GM12878 (cell line): ENCODE measurements around the gene PATJ. TPM values are rescaled to one million over a fixed set of nuclear protein-coding genes. Genes with fewer than 3 reads are reported as not detected.

Experiments used
- ATAC-seq: fragments of 200-7000 bp; cut with Tn5 transposase; 3 replicates; pipeline ENCODE4 v1.9.1; 2020; ENCODE audit warnings: mild to moderate bottlenecking, moderate library complexity
- BruUV-seq: library from RNA; stranded (reverse); fragments of 400-500 nt; replicated peaks from 2 replicates; lab custom pipeline; 2021; lab: Mats Ljungman, UMichigan
- CTCF ChIA-PET: fragments of 300-600 bp; sonication (Branson Sonifier 250); formaldehyde crosslinking; extraction: SDS; loops from one replicate; lab custom pipeline; 2021; ENCODE audit warnings: inconsistent platforms; lab: Yijun Ruan, JAX
- POLR2A ChIA-PET: fragments of 350-600 bp; formaldehyde crosslinking; extraction: SDS; loops from one replicate; lab custom pipeline; 2021; ENCODE audit warnings: inconsistent platforms; lab: Charles Lee
- RAD21 ChIA-PET: fragments of 300-600 bp; sonication (Branson Sonifier 250); formaldehyde crosslinking; loops from one replicate; lab custom pipeline; 2023; ENCODE audit warnings: antibody characterized with exemption; ENCODE audit not compliant: unreplicated experiment; lab: Charles Lee
- SMC1A ChIA-PET: fragments of 300-600 bp; sonication (Branson Sonifier 250); formaldehyde crosslinking; loops from one replicate; lab custom pipeline; 2023; ENCODE audit not compliant: unreplicated experiment, uncharacterized antibody; lab: Charles Lee
- DNase-seq: peaks from one replicate; pipeline ENCODE4 v3.0.0-alpha.2; 2011; ENCODE audit warnings: low read depth, low spot score
- FAIRE-seq: peaks from 3 replicates; lab custom pipeline; 2011; peaks lifted over from hg19 to GRCh38; lab: Jason Lieb, UNC
- H2AFZ ChIP-seq: 2 replicates; pipeline ENCODE4 v1.6.0; 2011; ENCODE audit warnings: low read depth, low read length, control low read depth; ENCODE audit not compliant: control insufficient read depth
- H3K27ac ChIP-seq: 2 replicates; pipeline ENCODE4 v1.5.1; 2011; ENCODE audit warnings: control low read depth; ENCODE audit not compliant: control insufficient read depth, insufficient read depth
- H3K27me3 ChIP-seq, 2 experiments: replicated peaks in 1 of 2; 2 replicates each; pipeline versions ENCODE4 v1.6.0 to v1.6.1; 2011; ENCODE audit warnings: low read length in 1 of 2; ENCODE audit not compliant: control insufficient read depth in 2 of 2, insufficient read depth in 2 of 2
- H3K36me3 ChIP-seq, 2 experiments: 2 replicates each; pipeline ENCODE4 v1.5.1; 2011; ENCODE audit warnings: low read length in 1 of 2; ENCODE audit not compliant: control insufficient read depth in 2 of 2, insufficient read depth in 2 of 2
- H3K4me1 ChIP-seq: 2 replicates; pipeline ENCODE4 v1.6.1; 2011; ENCODE audit warnings: mild to moderate bottlenecking, low read length, moderate library complexity, mixed read lengths; ENCODE audit not compliant: control insufficient read depth, insufficient read depth
- H3K4me2 ChIP-seq: 2 replicates; pipeline ENCODE4 v1.6.0; 2011; ENCODE audit warnings: control low read depth; ENCODE audit not compliant: control insufficient read depth, insufficient read depth
- H3K4me3 ChIP-seq: fragments of 200-600 bp; sonication (generic); 2 replicates; pipeline ENCODE4 v1.5.1; 2016
- H3K79me2 ChIP-seq: 2 replicates; pipeline ENCODE4 v1.6.0; 2011; ENCODE audit warnings: low read length; ENCODE audit not compliant: control insufficient read depth, insufficient read depth
- H3K9ac ChIP-seq: 2 replicates; pipeline ENCODE4 v1.8.0; 2011; ENCODE audit warnings: low read length, control low read depth, mixed read lengths; ENCODE audit not compliant: control insufficient read depth, insufficient read depth
- H3K9me3 ChIP-seq: replicated peaks from 3 replicates; pipeline ENCODE4 v1.5.1; 2011; ENCODE audit warnings: mild to moderate bottlenecking, low read length; ENCODE audit not compliant: control insufficient read depth, insufficient read depth
- H4K20me1 ChIP-seq: 2 replicates; pipeline ENCODE4 v1.6.0; 2011; ENCODE audit not compliant: control insufficient read depth, insufficient read depth
- ATF2 ChIP-seq: IDR thresholded peaks from 2 replicates; pipeline ENCODE4 v1.6.1; 2012; ENCODE audit warnings: low read length, inconsistent platforms
- ATF3 ChIP-seq: IDR thresholded peaks from 2 replicates; pipeline ENCODE4 v1.6.1; 2011; ENCODE audit warnings: low read depth, mild to moderate bottlenecking, low read length, moderate library complexity, borderline replicate concordance; ENCODE audit errors: extremely low read depth
- BCL11A ChIP-seq: IDR thresholded peaks from 2 replicates; pipeline ENCODE4 v1.6.1; 2011; ENCODE audit warnings: low read depth, low read length
- BHLHE40 ChIP-seq, 2 experiments: fragments of 450-650 bp in 1 of 2; IDR thresholded peaks; 2 replicates each; pipeline ENCODE4 v1.6.1; 2011 to 2017; ENCODE audit warnings: low read depth in 2 of 2, borderline replicate concordance in 1 of 2, improper control_type of control experiment in 1 of 2, low read length in 1 of 2, mild to moderate bottlenecking in 1 of 2
- EZH2 ChIP-seq: IDR thresholded peaks from 2 replicates; pipeline ENCODE4 v1.6.1; 2012; ENCODE audit warnings: low read depth, mild to moderate bottlenecking, control low read depth, inconsistent platforms, low read length, borderline replicate concordance; ENCODE audit not compliant: control insufficient read depth
- KAT2A ChIP-seq: conservative IDR thresholded peaks from 2 replicates; pipeline ENCODE4 v1.6.1; 2011; ENCODE audit warnings: low read depth, low read length; ENCODE audit not compliant: control insufficient read depth
- NR2C1 ChIP-seq: fragments of 450-650 bp; IDR thresholded peaks from 2 replicates; pipeline ENCODE4 v1.6.1; 2017; ENCODE audit warnings: antibody characterized with exemption, mild to moderate bottlenecking, moderate library complexity
- PAX8 ChIP-seq: fragments of 450-650 bp; IDR thresholded peaks from 2 replicates; pipeline ENCODE4 v1.6.1; 2017; ENCODE audit warnings: mild to moderate bottlenecking, moderate library complexity
- RBBP5 ChIP-seq: fragments of 200-600 bp; sonication (generic); conservative IDR thresholded peaks from 2 replicates; pipeline ENCODE4 v1.6.1; 2016
- TBL1XR1 ChIP-seq: IDR thresholded peaks from 2 replicates; pipeline ENCODE4 v1.6.1; 2012; ENCODE audit warnings: low read depth, low read length, improper control_type of control experiment
- WGBS: methylation state at CpG from one replicate; pipeline ENCODE4 v1.1.6; 2016; ENCODE audit warnings: low lambda C conversion rate; ENCODE audit not compliant: insufficient replicate concordance, insufficient coverage; ENCODE audit errors: missing lambda C conversion rate; 5-methylcytosine and 5-hydroxymethylcytosine counted together
- in situ Hi-C: fragments of 300-500 bp; cut with MboI; formaldehyde crosslinking; loops from 9 replicates; pipeline ENCODE4 v1.14.3; 2018; ENCODE audit warnings: mixed read lengths
- intact Hi-C: fragments of 100-400 bp; cut with micrococcal nuclease; formaldehyde crosslinking; loops from one replicate; pipeline ENCODE4 v1.14.2; 2022; ENCODE audit not compliant: unreplicated experiment
- polyA plus RNA-seq, 11 experiments: library from polyadenylated mRNA; depleted of rRNA in 4 of 11; unstranded in 6 of 11; stranded (reverse) in 5 of 11; fragments of >200 nt; fragmentation: Nextera tagmentation in 4 of 11; fragmentation: Illumina TruSeq in 1 of 11; extraction: Ambion mirVana in 4 of 11; extraction: Trizol in 1 of 11; gene quantifications; 1 replicate in 1 of 11; 2 replicates in 10 of 11; pipeline versions ENCODE4 v1.2.1 to v1.2.3, GENCODE V29; 2011 to 2016; ENCODE audit warnings: inconsistent platforms in 2 of 11, missing spikeins in 2 of 11, low read depth in 1 of 11
- total RNA-seq, 4 experiments: library from RNA; depleted of rRNA in 3 of 4; stranded (reverse); fragments of >200 nt in 3 of 4; fragmentation: Illumina TruSeq in 1 of 4; extraction: Trizol in 1 of 4; gene quantifications; 2 replicates each; pipeline versions ENCODE4 v1.2.1 to v1.2.3, GENCODE V29; 2013 to 2021
- TF ChIP-seq, protein P1 (sequence below): fragments of 450-650 bp; IDR thresholded peaks from 2 replicates; pipeline ENCODE4 v1.6.1; 2016; ENCODE audit warnings: mild to moderate bottlenecking
- TF ChIP-seq, protein P2 (sequence below): fragments of 450-650 bp; IDR thresholded peaks from 2 replicates; pipeline ENCODE4 v1.6.1; 2017; ENCODE audit warnings: mild to moderate bottlenecking
- TF ChIP-seq, protein P3 (sequence below): IDR thresholded peaks from 2 replicates; pipeline ENCODE4 v1.6.1; 2012; ENCODE audit warnings: improper control_type of control experiment, low read depth, low read length; ENCODE audit not compliant: insufficient replicate concordance

PATJ gene
- total and polyA plus RNA-seq, 10 of the 15 experiments (the other 5 are each of a cell fraction or from before 2014, with no cell fraction given): 2.8 to 13.9 (median 6.9) TPM

DNA sequence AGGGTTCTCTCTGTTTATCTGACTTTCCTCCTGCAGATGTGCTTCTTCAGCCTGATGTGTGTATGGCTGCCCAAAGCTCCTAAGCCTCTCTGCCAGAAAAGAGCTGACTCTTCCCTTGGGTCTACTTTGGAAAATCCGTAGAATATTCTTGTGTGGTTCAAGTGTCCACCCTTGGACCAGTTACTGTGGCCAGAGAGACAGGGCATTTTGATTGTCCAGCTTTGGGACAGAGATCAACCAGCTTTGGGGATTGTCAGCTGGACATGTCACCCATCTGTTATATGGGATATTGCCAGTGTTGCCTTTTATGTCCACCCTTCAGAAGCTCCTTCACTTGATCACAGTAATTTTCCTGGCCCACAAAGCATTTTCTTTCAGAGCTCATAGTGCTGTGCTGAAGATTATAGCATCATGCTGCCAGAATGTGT lies 326.1 kb downstream of the PATJ start:
- H3K4me3 ChIP-seq: no peak overlapping the region
- no peaks in the 10 kb centered on the region for H3K79me2 ChIP-seq
- intact Hi-C loops (no loop called here), in situ Hi-C loops (no loop called here)
- no peak overlapping the region for H3K9ac ChIP-seq
- H3K9me3 ChIP-seq: peaks cover 2% of the 10 kb centered on the region; the same call in 1 of the 3 replicates
- ChIA-PET POLR2A (no interaction called here), SMC1A (interaction anchor here (1.8 kb wide), 1 partner anchor 14 kb away, joined by 6 read pairs; no protein-coding TSS in a partner anchor), CTCF (interaction anchor here (0.8 to 1.7 kb wide), 4 partner anchors 10 to 60 kb away, joined by 3 to 7 read pairs (median 4); no protein-coding TSS in a partner anchor), RAD21 (interaction anchor here (0.6 kb wide), 1 partner anchor 412 kb away, joined by 3 read pairs; no protein-coding TSS in a partner anchor)
- no peak overlapping the region for H3K27ac ChIP-seq
- no peak for FAIRE-seq
- no peaks in the 10 kb centered on the region for H4K20me1 ChIP-seq
- H3K4me2 ChIP-seq: no peak overlapping the region
- H3K36me3 ChIP-seq: no peaks in the 10 kb centered on the region
- no peak for ATAC-seq
- H3K4me1 ChIP-seq: no peaks in the 10 kb centered on the region
- no TSS peak for BruUV-seq
- H3K27me3 ChIP-seq: no peaks in the 10 kb centered on the region
- no peak for DNase-seq
- 11% methylated on average over 1 of the region's 1 CpG for WGBS
- no peak overlapping the region for H2AFZ ChIP-seq
- no peak for TF ChIP-seq BHLHE40 (IDR thresholded peaks at IDR 0.05; ENCODE audit: borderline replicate concordance in 1 of 2, low read depth in 2 of 2, low read length in 1 of 2)
- TF ChIP-seq, protein P1, sequence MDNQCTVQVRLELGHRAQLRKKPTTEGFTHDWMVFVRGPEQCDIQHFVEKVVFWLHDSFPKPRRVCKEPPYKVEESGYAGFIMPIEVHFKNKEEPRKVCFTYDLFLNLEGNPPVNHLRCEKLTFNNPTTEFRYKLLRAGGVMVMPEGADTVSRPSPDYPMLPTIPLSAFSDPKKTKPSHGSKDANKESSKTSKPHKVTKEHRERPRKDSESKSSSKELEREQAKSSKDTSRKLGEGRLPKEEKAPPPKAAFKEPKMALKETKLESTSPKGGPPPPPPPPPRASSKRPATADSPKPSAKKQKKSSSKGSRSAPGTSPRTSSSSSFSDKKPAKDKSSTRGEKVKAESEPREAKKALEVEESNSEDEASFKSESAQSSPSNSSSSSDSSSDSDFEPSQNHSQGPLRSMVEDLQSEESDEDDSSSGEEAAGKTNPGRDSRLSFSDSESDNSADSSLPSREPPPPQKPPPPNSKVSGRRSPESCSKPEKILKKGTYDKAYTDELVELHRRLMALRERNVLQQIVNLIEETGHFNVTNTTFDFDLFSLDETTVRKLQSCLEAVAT: no peak
- TF ChIP-seq EZH2: no peak
- no peak for TF ChIP-seq TBL1XR1
- no peak for TF ChIP-seq ATF3
- TF ChIP-seq RBBP5: no peak
- no peak for TF ChIP-seq KAT2A
- TF ChIP-seq PAX8: no peak
- TF ChIP-seq ATF2: no peak
- TF ChIP-seq, protein P2, sequence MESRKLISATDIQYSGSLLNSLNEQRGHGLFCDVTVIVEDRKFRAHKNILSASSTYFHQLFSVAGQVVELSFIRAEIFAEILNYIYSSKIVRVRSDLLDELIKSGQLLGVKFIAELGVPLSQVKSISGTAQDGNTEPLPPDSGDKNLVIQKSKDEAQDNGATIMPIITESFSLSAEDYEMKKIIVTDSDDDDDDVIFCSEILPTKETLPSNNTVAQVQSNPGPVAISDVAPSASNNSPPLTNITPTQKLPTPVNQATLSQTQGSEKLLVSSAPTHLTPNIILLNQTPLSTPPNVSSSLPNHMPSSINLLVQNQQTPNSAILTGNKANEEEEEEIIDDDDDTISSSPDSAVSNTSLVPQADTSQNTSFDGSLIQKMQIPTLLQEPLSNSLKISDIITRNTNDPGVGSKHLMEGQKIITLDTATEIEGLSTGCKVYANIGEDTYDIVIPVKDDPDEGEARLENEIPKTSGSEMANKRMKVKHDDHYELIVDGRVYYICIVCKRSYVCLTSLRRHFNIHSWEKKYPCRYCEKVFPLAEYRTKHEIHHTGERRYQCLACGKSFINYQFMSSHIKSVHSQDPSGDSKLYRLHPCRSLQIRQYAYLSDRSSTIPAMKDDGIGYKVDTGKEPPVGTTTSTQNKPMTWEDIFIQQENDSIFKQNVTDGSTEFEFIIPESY: no peak
- TF ChIP-seq, protein P3, sequence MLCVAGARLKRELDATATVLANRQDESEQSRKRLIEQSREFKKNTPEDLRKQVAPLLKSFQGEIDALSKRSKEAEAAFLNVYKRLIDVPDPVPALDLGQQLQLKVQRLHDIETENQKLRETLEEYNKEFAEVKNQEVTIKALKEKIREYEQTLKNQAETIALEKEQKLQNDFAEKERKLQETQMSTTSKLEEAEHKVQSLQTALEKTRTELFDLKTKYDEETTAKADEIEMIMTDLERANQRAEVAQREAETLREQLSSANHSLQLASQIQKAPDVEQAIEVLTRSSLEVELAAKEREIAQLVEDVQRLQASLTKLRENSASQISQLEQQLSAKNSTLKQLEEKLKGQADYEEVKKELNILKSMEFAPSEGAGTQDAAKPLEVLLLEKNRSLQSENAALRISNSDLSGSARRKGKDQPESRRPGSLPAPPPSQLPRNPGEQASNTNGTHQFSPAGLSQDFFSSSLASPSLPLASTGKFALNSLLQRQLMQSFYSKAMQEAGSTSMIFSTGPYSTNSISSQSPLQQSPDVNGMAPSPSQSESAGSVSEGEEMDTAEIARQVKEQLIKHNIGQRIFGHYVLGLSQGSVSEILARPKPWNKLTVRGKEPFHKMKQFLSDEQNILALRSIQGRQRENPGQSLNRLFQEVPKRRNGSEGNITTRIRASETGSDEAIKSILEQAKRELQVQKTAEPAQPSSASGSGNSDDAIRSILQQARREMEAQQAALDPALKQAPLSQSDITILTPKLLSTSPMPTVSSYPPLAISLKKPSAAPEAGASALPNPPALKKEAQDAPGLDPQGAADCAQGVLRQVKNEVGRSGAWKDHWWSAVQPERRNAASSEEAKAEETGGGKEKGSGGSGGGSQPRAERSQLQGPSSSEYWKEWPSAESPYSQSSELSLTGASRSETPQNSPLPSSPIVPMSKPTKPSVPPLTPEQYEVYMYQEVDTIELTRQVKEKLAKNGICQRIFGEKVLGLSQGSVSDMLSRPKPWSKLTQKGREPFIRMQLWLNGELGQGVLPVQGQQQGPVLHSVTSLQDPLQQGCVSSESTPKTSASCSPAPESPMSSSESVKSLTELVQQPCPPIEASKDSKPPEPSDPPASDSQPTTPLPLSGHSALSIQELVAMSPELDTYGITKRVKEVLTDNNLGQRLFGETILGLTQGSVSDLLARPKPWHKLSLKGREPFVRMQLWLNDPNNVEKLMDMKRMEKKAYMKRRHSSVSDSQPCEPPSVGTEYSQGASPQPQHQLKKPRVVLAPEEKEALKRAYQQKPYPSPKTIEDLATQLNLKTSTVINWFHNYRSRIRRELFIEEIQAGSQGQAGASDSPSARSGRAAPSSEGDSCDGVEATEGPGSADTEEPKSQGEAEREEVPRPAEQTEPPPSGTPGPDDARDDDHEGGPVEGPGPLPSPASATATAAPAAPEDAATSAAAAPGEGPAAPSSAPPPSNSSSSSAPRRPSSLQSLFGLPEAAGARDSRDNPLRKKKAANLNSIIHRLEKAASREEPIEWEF: no peak
- no peak for TF ChIP-seq BCL11A
- no peak for TF ChIP-seq NR2C1
